Mesenchymal stem cell (in vitro differentiated cells and primary cell): ENCODE data around the gene ZFYVE1.

Source experiments
- DNase-seq: peaks from one replicate; pipeline ENCODE4 v3.0.0-alpha.2; 2013
- H2AFZ ChIP-seq: one replicate; pipeline ENCODE4 v1.6.1; 2013; ENCODE audit warnings: low read depth, mild to moderate bottlenecking, control low read depth, inconsistent platforms, low read length, moderate library complexity
- H2AK5ac ChIP-seq: 2 replicates; pipeline ENCODE4 v1.6.1; 2013; ENCODE audit warnings: low read length, moderate library complexity, mild to moderate bottlenecking, inconsistent platforms; ENCODE audit not compliant: severe bottlenecking
- H2BK120ac ChIP-seq: one replicate; pipeline ENCODE4 v1.6.1; 2013; ENCODE audit warnings: low read depth, mild to moderate bottlenecking, inconsistent platforms, low read length, moderate library complexity
- H2BK12ac ChIP-seq, 2 experiments: one replicate each; pipeline ENCODE4 v1.6.1; 2013; ENCODE audit warnings: inconsistent platforms in 2 of 2, low read length in 2 of 2, mild to moderate bottlenecking in 2 of 2, moderate library complexity in 2 of 2, control low read depth in 1 of 2
- H2BK15ac ChIP-seq: one replicate; pipeline ENCODE4 v1.6.1; 2013; ENCODE audit warnings: mild to moderate bottlenecking, low read depth, inconsistent platforms; ENCODE audit not compliant: poor library complexity, severe bottlenecking
- H2BK5ac ChIP-seq: 2 replicates; pipeline ENCODE4 v1.6.1; 2013; ENCODE audit warnings: low read depth, mild to moderate bottlenecking, low read length, control low read depth, inconsistent platforms; ENCODE audit not compliant: poor library complexity, severe bottlenecking
- H3K14ac ChIP-seq, 2 experiments: one replicate each; pipeline ENCODE4 v1.6.1; 2013; ENCODE audit warnings: inconsistent platforms in 2 of 2, low read length in 2 of 2, control low read depth in 1 of 2, mild to moderate bottlenecking in 1 of 2, moderate library complexity in 1 of 2
- H3K18ac ChIP-seq, 2 experiments: one replicate each; pipeline ENCODE4 v1.6.1; 2013; ENCODE audit warnings: inconsistent platforms in 2 of 2, low read length in 2 of 2, control low read depth in 1 of 2, low read depth in 1 of 2, mild to moderate bottlenecking in 1 of 2
- H3K23ac ChIP-seq, 2 experiments: one replicate each; pipeline ENCODE4 v1.6.1; 2013; ENCODE audit warnings: inconsistent platforms in 2 of 2, low read length in 2 of 2, mild to moderate bottlenecking in 2 of 2, moderate library complexity in 2 of 2, control low read depth in 1 of 2
- H3K27ac ChIP-seq: 2 replicates; pipeline ENCODE4 v1.5.1; 2013; ENCODE audit warnings: mild to moderate bottlenecking, moderate library complexity, low read length, control low read depth, inconsistent platforms; ENCODE audit not compliant: poor library complexity, severe bottlenecking
- H3K27me3 ChIP-seq, 2 experiments: 2 replicates each; pipeline versions ENCODE4 v1.6.1 to v1.7.0; 2013; ENCODE audit warnings: low read length in 2 of 2, mild to moderate bottlenecking in 2 of 2, moderate library complexity in 2 of 2, control low read depth in 1 of 2, inconsistent platforms in 1 of 2; ENCODE audit not compliant: control insufficient read depth in 1 of 2, insufficient read depth in 1 of 2
- H3K36me3 ChIP-seq, 2 experiments: 2 replicates each; pipeline versions ENCODE4 v1.6.1 to v1.7.0; 2013; ENCODE audit warnings: low read length in 2 of 2, control low read depth in 1 of 2, inconsistent platforms in 1 of 2, low read depth in 1 of 2, mild to moderate bottlenecking in 1 of 2; ENCODE audit not compliant: insufficient read depth in 2 of 2, control insufficient read depth in 1 of 2
- H3K4ac ChIP-seq, 2 experiments: one replicate each; pipeline ENCODE4 v1.6.1; 2013; ENCODE audit warnings: inconsistent platforms in 2 of 2, low read length in 2 of 2, mild to moderate bottlenecking in 2 of 2, moderate library complexity in 2 of 2, control low read depth in 1 of 2, low read depth in 1 of 2
- H3K4me1 ChIP-seq: 2 replicates; pipeline ENCODE4 v1.6.1; 2013; ENCODE audit warnings: low read depth, low read length, control low read depth; ENCODE audit not compliant: control insufficient read depth, insufficient read depth
- H3K4me2 ChIP-seq: 2 replicates; pipeline ENCODE4 v1.6.1; 2013; ENCODE audit warnings: low read length, mild to moderate bottlenecking, inconsistent platforms; ENCODE audit not compliant: poor library complexity, severe bottlenecking
- H3K4me3 ChIP-seq, 2 experiments: 2 replicates each; pipeline versions ENCODE4 v1.5.1 to v1.7.0; 2013; ENCODE audit warnings: low read length in 2 of 2, mild to moderate bottlenecking in 2 of 2, control low read depth in 1 of 2, low read depth in 1 of 2; ENCODE audit not compliant: insufficient read depth in 1 of 2
- H3K79me1 ChIP-seq: replicated peaks from 2 replicates; pipeline ENCODE4 v1.6.1; 2013; ENCODE audit warnings: mild to moderate bottlenecking, control low read depth, low read length, inconsistent platforms; ENCODE audit not compliant: poor library complexity, severe bottlenecking
- H3K9ac ChIP-seq: 2 replicates; pipeline ENCODE4 v1.7.0; 2013; ENCODE audit warnings: mild to moderate bottlenecking, low read length, moderate library complexity
- H3K9me3 ChIP-seq: 2 replicates; pipeline ENCODE4 v1.7.0; 2013; ENCODE audit warnings: mild to moderate bottlenecking, low read length; ENCODE audit not compliant: control insufficient read depth
- H4K8ac ChIP-seq: one replicate; pipeline ENCODE4 v1.6.1; 2013; ENCODE audit warnings: inconsistent platforms, mild to moderate bottlenecking, low read length, moderate library complexity
- H4K91ac ChIP-seq: one replicate; pipeline ENCODE4 v1.6.1; 2013; ENCODE audit warnings: mild to moderate bottlenecking, low read length, inconsistent platforms
- WGBS: methylation state at CpG from one replicate; pipeline ENCODE4 v1.1.7; 2013; ENCODE audit warnings: mixed read lengths; 5-methylcytosine and 5-hydroxymethylcytosine counted together

ZFYVE1 gene

GRCh38 chr14:72970058-72970630, 56.8 kb downstream of the ZFYVE1 start:
- Histone ChIP-seq H3K4ac (no peak overlapping the region), H3K27me3 (no peaks in the 10 kb centered on the region), H2BK5ac (no peak overlapping the region), H3K14ac (no peak overlapping the region), H3K4me2 (no peak overlapping the region), H3K4me3 (no peak overlapping the region), H2BK12ac (no peak overlapping the region), H3K4me1 (no peaks in the 10 kb centered on the region), H2AK5ac (no peak overlapping the region), H4K91ac (no peak overlapping the region), H3K18ac (no peak overlapping the region), H3K23ac (no peak overlapping the region), H3K36me3 (peaks cover 67 to 74% of the 10 kb centered on the region in 2 experiments), H3K9me3 (no peaks in the 10 kb centered on the region), H2BK120ac (no peak overlapping the region), H2AFZ (no peak overlapping the region), H4K8ac (no peak overlapping the region), H2BK15ac (no peak overlapping the region), H3K27ac (no peak overlapping the region), H3K79me1 (peaks cover 6% of the 10 kb centered on the region), H3K9ac (no peak overlapping the region)
- no peak for DNase-seq
- WGBS: 85% methylated on average over 10 of the region's 17 CpGs

DNA sequence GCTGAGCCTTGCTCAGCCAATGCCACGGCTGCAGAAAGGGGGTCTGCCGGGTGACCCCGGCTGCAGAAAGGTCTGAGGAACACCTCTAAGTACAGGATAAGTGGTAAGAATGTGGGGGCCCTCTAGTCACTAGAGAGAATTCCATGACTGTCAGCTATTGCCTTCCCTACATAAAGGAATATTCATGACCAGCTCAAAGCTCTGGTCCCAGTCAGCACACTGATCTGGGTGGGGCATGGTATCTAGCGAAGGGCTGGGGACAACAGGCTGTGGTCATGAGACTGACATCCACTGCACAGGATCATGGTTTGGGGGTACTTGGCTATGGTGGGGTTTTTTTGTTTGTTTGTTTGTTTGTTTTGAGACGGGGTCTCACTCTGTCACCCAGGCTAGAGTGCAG, 58.6 kb downstream of the ZFYVE1 start:
- Histone ChIP-seq H3K79me1 (peaks cover 4% of the 10 kb centered on the region), H3K9me3 (no peaks in the 10 kb centered on the region), H3K36me3 (peaks cover 49 to 56% of the 10 kb centered on the region in 2 experiments), H3K14ac (no peak overlapping the region), H3K4me3 (no peak overlapping the region), H2BK12ac (no peak overlapping the region), H3K9ac (no peak overlapping the region), H2AK5ac (no peak overlapping the region), H3K4me2 (no peak overlapping the region), H3K27ac (no peak overlapping the region), H3K4ac (no peak overlapping the region), H4K8ac (no peak overlapping the region), H2AFZ (no peak overlapping the region), H3K27me3 (no peaks in the 10 kb centered on the region), H3K4me1 (no peaks in the 10 kb centered on the region), H2BK5ac (no peak overlapping the region), H4K91ac (no peak overlapping the region), H2BK15ac (no peak overlapping the region), H3K18ac (no peak overlapping the region), H2BK120ac (no peak overlapping the region), H3K23ac (no peak overlapping the region)
- 100% methylated on average over 5 of the region's 5 CpGs for WGBS
- no peak for DNase-seq

GRCh38 chr14:72966038-72966437, 60.9 kb downstream of the ZFYVE1 start:
- Histone ChIP-seq H3K9ac (no peak overlapping the region), H3K23ac (no peak overlapping the region), H3K4ac (no peak overlapping the region), H3K9me3 (no peaks in the 10 kb centered on the region), H2BK120ac (no peak overlapping the region), H3K27me3 (no peaks in the 10 kb centered on the region), H4K8ac (no peak overlapping the region), H3K18ac (peak overlapping the region in 1 of 2 experiments; percentile 28), H3K4me3 (no peak overlapping the region), H2AK5ac (no peak overlapping the region), H3K14ac (no peak overlapping the region), H3K4me2 (no peak overlapping the region), H3K79me1 (peaks cover 3% of the 10 kb centered on the region), H2BK12ac (no peak overlapping the region), H2AFZ (no peak overlapping the region), H3K4me1 (peaks cover 5% of the 10 kb centered on the region), H3K36me3 (peaks cover 33 to 43% of the 10 kb centered on the region in 2 experiments), H2BK15ac (no peak overlapping the region), H2BK5ac (no peak overlapping the region), H3K27ac (no peak overlapping the region), H4K91ac (no peak overlapping the region)
- 98% methylated on average over 6 of the region's 6 CpGs for WGBS
- DNase-seq: no peak

GRCh38 chr14:72965249-72965648, 61.7 kb downstream of the ZFYVE1 start:
- Histone ChIP-seq H4K91ac (no peak overlapping the region), H3K9ac (no peak overlapping the region), H3K23ac (no peak overlapping the region), H3K4me1 (peaks cover 5% of the 10 kb centered on the region), H3K4ac (no peak overlapping the region), H2BK12ac (no peak overlapping the region), H3K4me2 (no peak overlapping the region), H3K27me3 (no peaks in the 10 kb centered on the region), H3K14ac (no peak overlapping the region), H2BK5ac (no peak overlapping the region), H3K79me1 (peaks cover 3% of the 10 kb centered on the region), H2AK5ac (no peak overlapping the region), H3K4me3 (no peak overlapping the region), H2BK15ac (no peak overlapping the region), H3K18ac (no peak overlapping the region), H3K27ac (no peak overlapping the region), H4K8ac (no peak overlapping the region), H3K36me3 (peaks cover 33 to 42% of the 10 kb centered on the region in 2 experiments), H2BK120ac (no peak overlapping the region), H2AFZ (no peak overlapping the region), H3K9me3 (no peaks in the 10 kb centered on the region)
- WGBS: 80% methylated on average over 4 of the region's 6 CpGs
- DNase-seq: peak; percentile 57
